WI38 (cell line): Measurements from ENCODE around the gene REEP3.

Source experiments
- H3K4me3 ChIP-seq: 2 replicates; pipeline ENCODE4 v1.5.1; 2011; ENCODE audit warnings: low read depth, mild to moderate bottlenecking, control low read depth, low read length
- CTCF ChIP-seq: IDR thresholded peaks from 2 replicates; pipeline ENCODE4 v1.5.1; 2012; ENCODE audit warnings: low read depth, mild to moderate bottlenecking, control low read depth, low read length

REEP3 gene

GRCh38 chr10:63525021-63525420, 3.8 kb downstream of the REEP3 start:
- no peak overlapping the region for H3K4me3 ChIP-seq
- no peak for TF ChIP-seq CTCF

GRCh38 chr10:63527401-63527800, 6.2 kb downstream of the REEP3 start:
- no peak overlapping the region for H3K4me3 ChIP-seq
- TF ChIP-seq CTCF, result no peak

DNA sequence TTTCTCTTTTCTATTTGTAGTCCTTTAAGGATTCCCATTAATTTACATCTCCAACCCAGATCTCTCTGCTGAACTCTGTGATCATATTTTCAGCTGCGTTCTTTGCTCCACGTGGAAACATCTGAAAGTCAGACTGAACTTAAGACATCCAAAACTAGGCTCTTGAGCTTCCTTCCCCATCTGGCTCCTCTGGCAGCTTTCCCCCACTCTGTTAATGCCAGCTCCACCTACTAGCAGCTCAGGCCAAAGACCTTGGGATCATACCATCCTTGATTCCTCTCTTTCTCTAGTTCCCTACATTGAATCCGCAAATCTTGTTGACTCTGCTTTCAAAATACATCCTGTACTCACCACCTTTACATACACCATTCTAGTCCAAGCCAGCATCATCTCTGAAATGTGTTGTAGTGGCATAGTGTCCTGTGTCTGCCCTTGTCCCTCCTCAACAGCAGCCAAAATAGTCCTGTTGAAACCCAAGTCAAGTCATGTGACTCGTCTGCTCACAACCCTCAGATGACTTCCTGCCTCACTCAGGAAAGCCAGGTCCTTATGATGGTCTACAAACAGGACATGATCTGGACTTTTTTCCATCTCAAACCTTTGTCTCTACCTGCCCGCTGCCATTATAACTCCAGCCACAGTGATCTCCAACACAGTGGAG, 7.0 kb downstream of the REEP3 start:
- H3K4me3 ChIP-seq, result no peak overlapping the region
- TF ChIP-seq CTCF, result no peak

GRCh38 chr10:63530409-63530808, 9.2 kb downstream of the REEP3 start:
- TF ChIP-seq CTCF, result no peak
- H3K4me3 ChIP-seq, result no peak overlapping the region

GRCh38 chr10:63534723-63535122, 13.5 kb downstream of the REEP3 start:
- no peak for TF ChIP-seq CTCF
- H3K4me3 ChIP-seq, result no peak overlapping the region

- TF ChIP-seq CTCF, result no peak
- no peak overlapping the region for H3K4me3 ChIP-seq
Measured at GRCh38 chr10:63536698-63537097, 15.5 kb downstream of the REEP3 start.

GRCh38 chr10:63537536-63537935, 16.3 kb downstream of the REEP3 start:
- TF ChIP-seq CTCF, result no peak
- H3K4me3 ChIP-seq, result no peak overlapping the region
